CD14-positive monocyte (primary cell): ENCODE results near the gene DOHH. TPM values are rescaled to one million over a fixed set of nuclear protein-coding genes. Genes with fewer than 3 reads are reported as not detected.

Experiments
- DNase-seq, 3 donors: peaks; one replicate each; pipeline ENCODE4 v3.0.0-alpha.2; 2011 to 2022
- H2AFZ ChIP-seq: 2 replicates; pipeline ENCODE4 v1.6.0; 2012; ENCODE audit warnings: mild to moderate bottlenecking, low read depth, low read length, inconsistent platforms; ENCODE audit not compliant: insufficient read depth, poor library complexity, severe bottlenecking
- H3K27ac ChIP-seq, 2 donors: 1 replicate in 1 of 2; 2 replicates in 1 of 2; pipeline ENCODE4 v1.5.1; 2012 to 2013; ENCODE audit warnings: low read length in 2 of 2, control low read depth in 1 of 2, inconsistent platforms in 1 of 2, low read depth in 1 of 2, mild to moderate bottlenecking in 1 of 2
- H3K27me3 ChIP-seq, 2 donors: one replicate each; pipeline versions ENCODE4 v1.6.0 to v1.6.1; 2011 to 2013; ENCODE audit warnings: low read length in 2 of 2; ENCODE audit not compliant: control insufficient read depth in 2 of 2, insufficient read depth in 2 of 2
- H3K36me3 ChIP-seq, 2 donors: replicated peaks in 1 of 2; 1 replicate in 1 of 2; 2 replicates in 1 of 2; pipeline versions ENCODE4 v1.5.1 to v1.6.1; 2012 to 2013; ENCODE audit warnings: low read length in 2 of 2, control low read depth in 1 of 2, inconsistent platforms in 1 of 2, mild to moderate bottlenecking in 1 of 2; ENCODE audit not compliant: insufficient read depth in 2 of 2, control insufficient read depth in 1 of 2
- H3K4me1 ChIP-seq, 2 donors: 1 replicate in 1 of 2; 2 replicates in 1 of 2; pipeline versions ENCODE4 v1.5.1 to v1.6.1; 2012 to 2013; ENCODE audit warnings: low read length in 2 of 2, control low read depth in 1 of 2, inconsistent platforms in 1 of 2, mild to moderate bottlenecking in 1 of 2, moderate library complexity in 1 of 2; ENCODE audit not compliant: insufficient read depth in 2 of 2, control insufficient read depth in 1 of 2
- H3K4me2 ChIP-seq: replicated peaks from 2 replicates; pipeline ENCODE3; 2012; ENCODE audit warnings: low read length, moderate library complexity, mild to moderate bottlenecking; ENCODE audit not compliant: poor library complexity, severe bottlenecking; ENCODE audit errors: extremely low read depth
- H3K4me3 ChIP-seq, 3 experiments: fragments of 200-600 bp in 1 of 3; sonication (generic) in 1 of 3; replicated peaks in 1 of 3; 1 replicate in 2 of 3; 2 replicates in 1 of 3; pipeline ENCODE4 v1.5.1; 2011 to 2013; ENCODE audit warnings: low read length in 3 of 3, mild to moderate bottlenecking in 3 of 3, control low read depth in 2 of 3, low read depth in 2 of 3, inconsistent platforms in 1 of 3, moderate library complexity in 1 of 3
- H3K79me2 ChIP-seq: 2 replicates; pipeline ENCODE4 v1.6.0; 2012; ENCODE audit warnings: mild to moderate bottlenecking, control low read depth, inconsistent platforms, low read length, moderate library complexity; ENCODE audit not compliant: insufficient read depth
- H3K9ac ChIP-seq: 2 replicates; pipeline ENCODE4 v1.6.0; 2017; ENCODE audit warnings: low read length, mild to moderate bottlenecking; ENCODE audit not compliant: insufficient read depth, poor library complexity, severe bottlenecking
- H3K9me3 ChIP-seq, 2 donors: replicated peaks in 1 of 2; 1 replicate in 1 of 2; 2 replicates in 1 of 2; pipeline versions ENCODE4 v1.5.1 to v1.6.1; 2012 to 2013; ENCODE audit warnings: low read length in 2 of 2, control low read depth in 1 of 2; ENCODE audit not compliant: control insufficient read depth in 1 of 2, insufficient read depth in 1 of 2
- H4K20me1 ChIP-seq: 2 replicates; pipeline ENCODE4 v1.6.0; 2012; ENCODE audit warnings: mild to moderate bottlenecking, low read length, control low read depth, moderate library complexity; ENCODE audit not compliant: insufficient read depth
- H3K27ac Mint-ChIP-seq, 7 donors: one replicate each; pipeline ENCODE4 v1.8.0; 2020; ENCODE audit warnings: mild to moderate bottlenecking in 7 of 7, mixed read lengths in 7 of 7, moderate library complexity in 6 of 7, inconsistent platforms in 2 of 7
- H3K27me3 Mint-ChIP-seq, 3 donors: one replicate each; pipeline ENCODE4 v1.8.0; 2021 to 2022; ENCODE audit warnings: low read depth in 3 of 3, mild to moderate bottlenecking in 3 of 3, mixed read lengths in 3 of 3, moderate library complexity in 3 of 3, inconsistent platforms in 1 of 3
- H3K36me3 Mint-ChIP-seq, 2 donors: one replicate each; pipeline ENCODE4 v1.8.0; 2020; ENCODE audit warnings: mixed read lengths in 2 of 2, inconsistent platforms in 1 of 2, mild to moderate bottlenecking in 1 of 2
- H3K4me1 Mint-ChIP-seq: one replicate; pipeline ENCODE4 v1.8.0; 2020; ENCODE audit warnings: mild to moderate bottlenecking, mixed read lengths
- H3K4me3 Mint-ChIP-seq, 2 donors: one replicate each; pipeline ENCODE4 v1.8.0; 2020; ENCODE audit warnings: mild to moderate bottlenecking in 2 of 2, mixed read lengths in 2 of 2, moderate library complexity in 1 of 2
- H3K9me3 Mint-ChIP-seq, 7 donors: one replicate each; pipeline ENCODE4 v1.8.0; 2020 to 2022; ENCODE audit warnings: mixed read lengths in 7 of 7, mild to moderate bottlenecking in 6 of 7, moderate library complexity in 6 of 7, inconsistent platforms in 2 of 7
- WGBS: methylation state at CpG from one replicate; pipeline ENCODE4 v1.1.5; 2013; ENCODE audit warnings: missing lambda C conversion rate; ENCODE audit not compliant: insufficient coverage; 5-methylcytosine and 5-hydroxymethylcytosine counted together
- intact Hi-C, 2 donors: fragments of 100-400 bp; cut with micrococcal nuclease; formaldehyde crosslinking; loops; one replicate each; pipeline versions ENCODE4 v1.15.0 to v1.15.1; 2023
- polyA plus RNA-seq, 3 donors: library from polyadenylated mRNA; depleted of rRNA in 1 of 3; unstranded in 2 of 3; stranded (reverse) in 1 of 3; fragments of 300-500 nt in 2 of 3; fragments of >200 nt in 1 of 3; fragmentation: Illumina TruSeq in 2 of 3; gene quantifications; 1 replicate in 2 of 3; 2 replicates in 1 of 3; pipeline ENCODE4 v1.2.3, GENCODE V29; 2012 to 2021
- TF ChIP-seq, protein P1 (sequence below): fragments of 200-600 bp; IDR thresholded peaks from one replicate; pipeline ENCODE4 v1.8.0; 2022; ENCODE audit warnings: antibody characterized with exemption, mild to moderate bottlenecking

Gene DOHH
- polyA plus RNA-seq, 3 donors = 3.7 to 4.2 (median 4.1) TPM

DNA sequence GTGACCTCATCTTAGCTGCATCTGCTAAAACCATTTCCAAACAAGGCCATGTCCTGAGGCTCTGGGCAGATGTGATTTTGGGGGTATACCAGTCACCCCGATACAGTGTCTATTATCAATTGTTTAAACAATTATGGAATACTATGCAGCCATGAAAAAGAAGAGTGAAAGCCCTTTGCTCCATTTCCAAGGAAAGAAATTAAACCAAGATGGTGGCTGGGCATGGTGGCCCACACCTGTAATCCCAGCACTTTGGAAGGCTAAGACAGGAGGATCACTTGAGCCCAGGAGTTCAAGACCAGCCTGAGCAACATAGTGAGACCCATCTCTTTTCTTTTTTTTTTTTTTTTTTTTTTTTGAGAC is 39.3 kb upstream of the DOHH start:
- H4K20me1 ChIP-seq = peaks cover 67% of the 10 kb centered on the region
- no peak overlapping the region for H3K4me2 ChIP-seq
- H3K4me1 ChIP-seq = peaks cover under 1 to 5% of the 10 kb centered on the region in 2 donors
- intact Hi-C loops = no loop called here
- H3K4me1 Mint-ChIP-seq = peaks cover 13% of the 10 kb centered on the region
- H3K27ac Mint-ChIP-seq = peak overlapping the region in 3 of 7 donors; percentile 33 to 50 (median 40)
- no CpG with 5 or more reads among the region's 1 CpG for WGBS
- H3K36me3 Mint-ChIP-seq = peaks cover 16 to 45% of the 10 kb centered on the region in 2 donors
- no peak overlapping the region for H3K27ac ChIP-seq
- H3K27me3 ChIP-seq = no peaks in the 10 kb centered on the region
- TF ChIP-seq, protein P1, sequence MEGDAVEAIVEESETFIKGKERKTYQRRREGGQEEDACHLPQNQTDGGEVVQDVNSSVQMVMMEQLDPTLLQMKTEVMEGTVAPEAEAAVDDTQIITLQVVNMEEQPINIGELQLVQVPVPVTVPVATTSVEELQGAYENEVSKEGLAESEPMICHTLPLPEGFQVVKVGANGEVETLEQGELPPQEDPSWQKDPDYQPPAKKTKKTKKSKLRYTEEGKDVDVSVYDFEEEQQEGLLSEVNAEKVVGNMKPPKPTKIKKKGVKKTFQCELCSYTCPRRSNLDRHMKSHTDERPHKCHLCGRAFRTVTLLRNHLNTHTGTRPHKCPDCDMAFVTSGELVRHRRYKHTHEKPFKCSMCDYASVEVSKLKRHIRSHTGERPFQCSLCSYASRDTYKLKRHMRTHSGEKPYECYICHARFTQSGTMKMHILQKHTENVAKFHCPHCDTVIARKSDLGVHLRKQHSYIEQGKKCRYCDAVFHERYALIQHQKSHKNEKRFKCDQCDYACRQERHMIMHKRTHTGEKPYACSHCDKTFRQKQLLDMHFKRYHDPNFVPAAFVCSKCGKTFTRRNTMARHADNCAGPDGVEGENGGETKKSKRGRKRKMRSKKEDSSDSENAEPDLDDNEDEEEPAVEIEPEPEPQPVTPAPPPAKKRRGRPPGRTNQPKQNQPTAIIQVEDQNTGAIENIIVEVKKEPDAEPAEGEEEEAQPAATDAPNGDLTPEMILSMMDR = no peak
- H3K4me3 ChIP-seq = no peak overlapping the region
- H3K9me3 ChIP-seq = no peaks in the 10 kb centered on the region
- H2AFZ ChIP-seq = no peak overlapping the region
- no peak for DNase-seq
- H3K9ac ChIP-seq = no peak overlapping the region
- H3K36me3 ChIP-seq = peaks cover 31 to 49% of the 10 kb centered on the region in 2 donors
- H3K79me2 ChIP-seq = no peaks in the 10 kb centered on the region
- peaks cover 0 to 1% (median 0%) of the 10 kb centered on the region in 3 donors for H3K27me3 Mint-ChIP-seq
- no peak overlapping the region for H3K4me3 Mint-ChIP-seq
- H3K9me3 Mint-ChIP-seq = peaks cover 0 to 5% (median 2%) of the 10 kb centered on the region in 7 donors

DNA sequence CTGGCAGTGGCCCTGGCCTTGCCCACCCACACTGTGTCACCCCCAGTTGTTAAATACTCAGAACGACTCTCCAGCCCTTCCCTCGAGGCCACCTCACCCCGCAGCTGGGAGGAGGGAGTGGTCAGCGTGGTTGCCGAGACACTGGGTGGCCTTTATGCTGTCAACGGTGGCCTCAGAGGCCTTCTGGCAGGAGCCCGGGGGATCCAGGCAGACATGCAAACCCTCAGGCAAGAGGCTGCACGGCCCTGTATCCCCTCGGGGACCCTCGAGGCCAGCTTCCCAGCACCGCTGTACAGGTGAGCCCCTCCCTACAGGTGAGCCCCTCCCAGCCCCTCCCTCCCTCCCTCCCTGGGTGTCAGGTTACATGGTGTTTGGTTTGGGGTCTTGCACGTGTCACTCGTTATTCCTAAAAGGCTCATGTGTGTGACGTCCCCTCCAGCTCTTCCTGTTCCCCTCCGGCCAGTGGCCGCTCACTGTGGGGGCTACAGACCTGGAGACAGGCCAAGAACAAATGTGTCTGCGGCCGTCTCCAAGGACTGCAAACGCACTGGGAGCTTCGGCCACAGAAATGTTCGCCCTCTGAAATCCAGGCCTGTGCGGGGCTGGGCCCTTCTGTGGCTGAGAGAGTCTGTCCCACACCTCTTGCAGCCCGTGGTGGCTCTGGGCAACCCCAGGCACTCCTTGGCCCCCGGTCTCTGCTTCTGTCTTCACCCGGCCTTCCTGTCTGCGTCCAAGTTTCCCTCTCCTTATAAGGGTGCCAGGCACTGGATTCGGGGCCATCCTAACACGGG is 38.7 kb upstream of the DOHH start, which contains the start of gene TEKTIP1:
TEKTIP1 (plus strand) TSS at position 210 of the 791 bp plus-strand sequence; CDS start at position 214, 4 bp downstream.
- 84% methylated on average over 19 of the region's 28 CpGs for WGBS
- no peaks in the 10 kb centered on the region for H3K27me3 ChIP-seq
- H3K27ac ChIP-seq = peak within 1 kb of the TSS in 1 of 2 donors; percentile 32
- peak within 1 kb of the TSS in 6 of 7 donors; percentile 3 to 77 (median 67) for H3K27ac Mint-ChIP-seq
- H3K4me1 ChIP-seq = peaks cover 0 to 5% of the 10 kb centered on the region in 2 donors
- H3K9me3 Mint-ChIP-seq = peaks cover 0 to 5% (median 2%) of the 10 kb centered on the region in 7 donors
- no peak within 1 kb of the TSS for H3K4me2 ChIP-seq
- TF ChIP-seq, protein P1 = no peak
- H3K9me3 ChIP-seq = no peaks in the 10 kb centered on the region
- H3K4me3 ChIP-seq = no peak within 1 kb of the TSS
- H3K4me3 Mint-ChIP-seq = no peak within 1 kb of the TSS
- no peak within 1 kb of the TSS for H2AFZ ChIP-seq
- peaks cover 63% of the 10 kb centered on the region for H4K20me1 ChIP-seq
- H3K27me3 Mint-ChIP-seq = peaks cover 0 to 1% (median 0%) of the 10 kb centered on the region in 3 donors
- peaks cover 20 to 51% of the 10 kb centered on the region in 2 donors for H3K36me3 Mint-ChIP-seq
- H3K9ac ChIP-seq = no peak within 1 kb of the TSS
- peaks cover 13% of the 10 kb centered on the region for H3K4me1 Mint-ChIP-seq
- intact Hi-C loops = no loop called here
- DNase-seq = no peak
- H3K79me2 ChIP-seq = no peaks in the 10 kb centered on the region
- H3K36me3 ChIP-seq = peaks cover 31 to 49% of the 10 kb centered on the region in 2 donors
